Measurements from ENCODE around the gene COPZ2.
A peak's percentile ranks its signal among the peaks of the same experiment; 100 is the strongest.
"Not testable (repeated sequence)": the region's sequence is repeated elsewhere in the genome, so short reads cannot be mapped to it uniquely, and the experiment has no call there.

The COPZ2 gene

DNA sequence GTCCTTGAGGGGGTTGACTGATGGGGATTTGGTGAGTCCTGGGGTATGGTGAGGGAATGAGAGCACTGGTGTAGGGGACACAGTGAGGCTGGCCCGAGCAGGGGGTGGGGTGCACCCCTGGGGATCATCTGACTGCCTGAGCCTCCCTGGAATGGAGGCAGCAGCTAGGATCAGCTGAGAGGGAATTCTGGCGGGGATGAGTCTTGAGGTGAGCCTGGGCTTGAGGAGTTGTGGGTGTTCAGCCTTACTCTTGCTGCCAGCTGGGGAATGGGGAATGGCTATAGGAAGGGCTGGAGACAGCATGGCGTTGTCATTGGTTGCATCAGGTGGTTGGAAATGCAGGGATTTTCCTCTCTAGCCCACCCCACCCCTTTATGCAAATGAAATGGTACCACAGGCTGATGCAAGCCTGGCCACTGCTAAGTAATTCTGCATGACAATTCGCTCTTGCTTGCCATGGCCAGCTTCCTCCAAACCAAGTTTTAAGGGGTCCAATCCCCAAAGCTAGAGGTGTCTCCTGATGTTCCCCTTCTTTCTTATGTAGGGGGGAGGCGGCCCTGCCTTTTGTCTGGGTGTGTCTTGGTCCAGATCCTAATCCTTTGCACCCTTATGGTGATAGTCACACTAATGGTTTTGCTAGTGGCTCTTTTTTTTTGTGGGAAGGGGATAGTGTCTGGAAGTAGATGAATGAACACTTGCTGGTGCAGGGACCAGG lies 18.1 kb upstream of the COPZ2 start:
- DNase-seq: no peak

DNA sequence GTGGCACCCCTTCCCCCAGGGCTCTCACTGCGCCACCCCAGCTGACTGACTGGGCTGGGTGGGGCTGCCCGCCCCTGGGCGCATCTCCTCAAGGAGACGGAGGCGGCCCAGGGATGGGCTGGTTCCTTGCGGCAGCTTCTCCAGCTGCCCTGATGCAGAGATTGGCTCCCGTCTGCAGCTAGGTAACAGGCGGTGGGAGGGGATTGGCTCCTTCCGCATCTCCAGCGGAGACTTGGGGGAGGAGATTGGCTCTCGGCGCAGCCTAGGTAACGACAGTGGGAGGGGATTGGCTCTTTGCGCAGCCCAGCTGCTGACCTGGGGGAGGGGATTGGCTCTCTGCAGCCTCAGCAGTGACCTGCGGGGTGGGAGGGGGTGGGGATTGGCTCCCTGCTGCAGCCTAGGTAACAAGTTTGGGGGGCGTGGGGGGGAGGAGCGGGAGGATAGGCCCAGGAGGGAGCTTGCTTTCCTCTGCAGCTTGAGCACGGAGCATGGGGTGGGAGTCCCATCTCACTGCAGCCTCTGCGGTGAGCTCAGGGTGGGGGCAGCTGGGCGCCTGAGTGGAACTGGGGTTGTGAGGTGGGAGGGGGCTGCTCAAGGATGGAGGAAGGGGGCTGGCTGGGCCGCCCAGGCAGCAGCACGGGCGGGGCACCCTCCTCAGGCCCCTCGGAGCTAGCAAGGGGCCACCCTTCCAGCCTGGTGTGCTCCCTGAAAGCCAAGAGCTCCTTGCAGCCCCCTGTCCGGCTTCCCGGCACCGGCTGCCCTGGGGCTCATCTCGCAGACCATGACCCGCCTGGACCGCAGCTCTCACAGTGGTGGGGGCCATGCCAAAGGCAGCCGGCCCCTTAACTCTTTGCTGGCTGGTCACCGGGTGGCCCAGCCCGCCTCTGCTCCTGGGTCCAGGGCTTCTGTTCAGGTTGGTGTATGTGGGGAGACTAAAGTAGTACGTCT lies 16.9 kb upstream of the COPZ2 start:
- DNase-seq: no peak

DNA sequence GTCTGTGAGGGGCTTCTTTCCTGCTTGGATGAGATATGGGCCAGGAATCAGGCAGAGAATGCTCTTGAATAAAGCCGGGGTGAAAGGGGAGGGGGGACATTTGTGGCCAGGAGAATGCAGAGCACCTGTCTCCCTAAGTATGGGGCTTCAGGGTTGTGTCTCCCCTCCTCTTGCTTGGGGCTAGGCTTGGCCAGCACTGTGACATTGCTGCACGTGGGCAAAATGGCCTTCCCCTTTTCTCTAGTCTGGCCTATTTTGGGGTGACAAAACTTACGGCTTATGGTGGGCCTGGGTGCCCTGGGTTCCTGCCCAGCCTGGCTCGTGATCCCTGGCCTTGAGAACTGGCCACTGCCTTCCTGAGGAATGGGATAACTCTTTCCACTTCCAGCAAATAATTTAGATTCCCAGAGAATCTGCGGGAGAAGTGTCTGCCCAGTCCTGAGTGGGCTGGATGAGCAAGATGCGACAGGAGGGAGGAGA lies 16.2 kb upstream of the COPZ2 start:
- no peak for DNase-seq

DNA sequence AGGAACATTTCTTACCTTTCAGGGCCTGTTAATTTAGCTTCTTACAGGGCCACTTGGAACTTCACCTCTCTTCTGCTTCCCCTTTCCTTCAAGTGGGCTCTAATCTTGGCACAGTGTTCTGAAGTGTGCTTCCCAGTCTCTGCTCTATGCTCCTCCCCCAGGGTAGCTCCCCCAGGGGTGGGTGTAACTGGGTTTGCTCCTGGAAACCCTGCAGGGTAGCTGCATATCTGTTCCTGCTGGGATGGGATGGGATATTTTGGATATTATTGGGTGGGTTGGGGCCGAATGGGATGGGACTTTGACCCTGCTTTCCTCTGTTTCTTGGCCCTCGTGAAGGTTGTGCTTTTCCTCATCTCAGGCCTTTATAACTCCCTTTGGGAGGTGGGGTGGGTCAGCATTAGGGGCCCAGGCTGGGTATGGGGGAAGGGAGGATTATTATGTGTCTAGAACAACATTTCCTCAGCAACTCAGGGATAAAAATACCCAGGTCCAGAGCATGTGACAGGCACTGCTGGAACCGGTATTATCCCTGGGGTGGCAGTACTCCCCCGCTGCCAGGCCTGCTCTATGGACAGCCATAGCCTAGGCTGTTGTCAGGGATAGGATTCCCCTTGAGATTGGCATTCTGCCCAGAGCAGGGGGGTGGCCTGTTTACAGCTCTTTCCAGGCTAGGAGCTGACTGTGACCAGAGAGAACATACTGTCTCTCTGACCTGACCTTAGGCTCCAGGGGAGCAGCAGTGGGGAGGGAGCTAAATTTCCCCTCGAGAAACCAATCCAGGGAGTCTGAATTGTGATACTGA lies 15.6 kb upstream of the COPZ2 start:
- DNase-seq: no peak

DNA sequence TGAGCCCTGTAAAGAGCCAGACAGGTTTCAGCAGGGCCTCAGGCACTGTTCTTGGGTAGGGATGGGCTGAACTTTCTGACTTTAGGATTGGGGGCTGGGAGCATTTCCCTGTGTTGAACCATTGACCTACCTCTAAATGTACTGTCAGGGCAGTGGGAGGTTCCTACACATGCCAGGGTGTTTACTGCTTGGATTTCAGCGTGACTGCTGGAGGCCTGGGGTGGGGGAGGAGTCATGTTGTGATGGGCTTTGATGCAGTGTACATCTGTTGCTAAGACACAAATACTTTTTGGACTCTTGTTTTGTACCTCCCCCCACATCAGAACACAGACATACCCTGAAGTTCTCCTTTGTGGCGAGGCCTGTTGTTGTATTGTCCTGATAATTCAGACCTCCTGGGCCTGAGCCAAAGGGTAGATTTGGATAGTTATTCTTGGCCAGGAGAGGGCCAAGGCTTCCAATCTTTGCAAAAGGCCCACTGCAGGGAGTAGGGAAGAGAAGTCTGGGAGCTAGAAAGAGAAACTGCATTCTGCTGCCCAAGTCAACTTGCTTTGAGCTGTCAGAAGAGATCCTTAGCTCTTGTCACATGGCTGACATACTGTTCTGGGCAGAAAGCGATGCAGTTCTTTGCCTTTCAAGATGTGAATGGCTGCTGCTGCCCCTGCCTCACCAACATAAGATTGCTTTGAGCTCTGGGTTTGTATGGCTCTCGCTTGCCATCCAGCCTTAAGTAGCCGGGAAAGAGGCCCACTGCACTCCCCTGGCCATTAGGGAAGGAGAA lies 14.3 kb upstream of the COPZ2 start:
- DNase-seq: no peak

DNA sequence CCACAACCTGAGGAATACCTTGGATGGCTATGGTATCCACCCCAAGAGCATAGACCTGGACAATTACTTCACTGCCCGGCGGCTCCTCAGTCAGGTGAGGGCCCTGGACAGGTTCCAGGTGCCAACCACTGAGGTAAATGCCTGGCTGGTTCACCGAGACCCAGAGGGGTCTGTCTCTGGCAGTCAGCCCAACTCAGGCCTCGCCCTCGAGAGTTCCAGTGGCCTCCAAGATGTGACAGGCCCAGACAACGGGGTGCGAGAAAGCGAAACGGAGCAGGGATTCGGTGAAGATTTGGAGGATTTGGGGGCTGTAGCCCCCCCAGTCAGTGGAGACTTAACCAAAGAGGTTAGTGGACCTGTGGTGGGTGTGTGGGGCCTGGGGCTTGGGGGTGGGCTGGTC lies 13.7 kb upstream of the COPZ2 start:
- DNase-seq: no peak

DNA sequence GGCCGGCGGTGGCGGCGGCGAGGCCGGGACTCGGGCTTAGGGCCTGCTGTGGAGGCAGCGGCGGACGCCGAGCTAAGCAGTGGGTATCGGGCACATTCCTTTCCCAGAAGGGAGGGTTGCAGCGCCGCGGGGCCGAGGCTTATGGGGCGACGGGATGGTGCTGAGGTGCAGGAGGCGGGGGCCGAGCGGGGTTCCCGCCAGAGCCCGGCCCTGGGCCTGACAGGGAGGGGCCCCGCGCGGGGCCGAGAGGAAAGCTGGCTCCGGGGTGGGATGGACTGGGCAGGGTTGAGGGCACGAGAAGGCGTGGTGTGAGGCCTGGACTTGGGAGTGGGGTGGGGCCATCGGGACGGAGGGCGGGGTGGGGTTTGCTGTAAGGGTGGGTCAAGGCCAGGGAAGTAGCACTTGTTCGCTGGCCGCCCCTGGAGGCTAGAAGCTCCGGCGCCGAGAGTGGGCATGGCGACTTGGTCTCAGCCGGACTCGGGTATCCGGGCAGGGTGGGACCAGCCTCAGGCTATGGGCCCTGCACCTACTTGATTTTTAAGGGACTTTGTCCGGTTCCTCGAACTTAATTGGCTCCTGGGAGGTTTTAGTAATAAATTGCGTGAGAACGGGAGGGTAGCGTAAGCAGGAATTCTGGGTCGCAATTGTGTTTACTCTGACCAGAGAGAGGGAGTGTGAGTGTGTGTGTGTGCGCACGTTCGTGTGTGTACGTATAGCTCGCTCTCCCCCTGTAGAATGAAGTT lies 11.0 kb upstream of the COPZ2 start:
- DNase-seq: peak in 1 of 2 donors; percentile 15

DNA sequence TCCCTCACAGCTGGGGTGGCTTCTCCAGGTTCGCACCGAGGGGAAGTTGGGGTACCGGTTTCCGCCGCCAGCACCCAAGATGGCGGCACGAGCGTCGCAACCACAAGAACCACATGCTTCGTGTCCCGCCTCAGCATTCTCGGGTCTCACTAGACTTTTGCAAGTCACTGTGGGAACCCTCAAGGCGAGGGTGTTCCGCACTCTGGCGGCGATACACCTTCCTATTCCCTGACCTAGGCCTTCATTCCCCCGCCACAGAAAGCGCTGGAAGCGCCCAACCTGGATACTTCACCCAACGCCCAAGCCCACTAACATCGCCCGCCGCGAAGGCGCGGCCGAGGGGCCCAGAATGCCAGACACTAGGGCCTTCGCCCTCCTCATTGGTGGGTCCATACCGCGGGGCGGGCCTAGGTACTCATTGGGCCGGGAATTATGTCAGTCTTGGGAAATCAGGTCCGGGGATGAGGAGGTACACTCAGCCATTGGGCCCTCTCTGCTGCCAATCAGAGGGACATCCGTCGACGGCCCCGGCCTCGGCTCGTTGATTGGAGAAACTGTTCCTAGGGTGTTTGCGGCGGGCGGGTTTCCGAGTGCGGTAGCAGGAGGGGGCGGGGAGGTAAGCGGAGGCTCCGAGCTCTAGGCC lies 10.3 kb upstream of the COPZ2 start, which contains the start of gene NFE2L1:
TSS of gene NFE2L1 (plus strand) at position 619 of the 643 bp plus-strand sequence. CDS start 2,760 bp downstream, outside the sequence.
- DNase-seq: peak; percentile 96 to 98

DNA sequence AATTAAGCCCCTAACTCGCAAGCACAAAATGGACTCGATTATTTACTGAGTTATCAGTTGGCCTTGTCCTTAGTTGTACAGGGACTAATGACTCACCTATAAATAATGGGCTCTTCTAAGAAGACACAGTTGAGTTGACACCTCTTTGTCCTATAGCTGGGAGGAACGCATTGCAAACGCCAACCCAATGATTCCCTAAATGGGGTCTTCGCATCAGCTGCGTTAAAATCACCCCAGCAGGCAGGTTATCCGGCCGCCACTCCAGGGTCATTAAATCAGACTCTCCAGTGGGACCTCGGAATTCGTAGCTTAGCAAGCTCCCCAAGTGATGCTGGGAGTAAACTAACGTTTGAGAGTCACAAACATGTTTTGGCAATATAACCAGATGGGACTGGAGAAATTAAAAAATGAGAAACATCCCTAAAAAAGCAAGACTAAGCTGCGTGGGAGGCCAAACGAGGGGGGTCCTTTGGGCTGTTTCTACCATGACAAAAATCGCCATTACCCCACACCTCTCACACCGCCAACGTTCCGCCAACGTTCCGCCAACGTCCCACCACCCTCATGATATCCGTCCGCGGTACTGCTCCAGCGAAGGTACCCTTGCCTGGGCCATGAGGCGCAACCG lies 9.6 kb upstream of the COPZ2 start:
- DNase-seq: peak in 1 of 2 donors; percentile 9

DNA sequence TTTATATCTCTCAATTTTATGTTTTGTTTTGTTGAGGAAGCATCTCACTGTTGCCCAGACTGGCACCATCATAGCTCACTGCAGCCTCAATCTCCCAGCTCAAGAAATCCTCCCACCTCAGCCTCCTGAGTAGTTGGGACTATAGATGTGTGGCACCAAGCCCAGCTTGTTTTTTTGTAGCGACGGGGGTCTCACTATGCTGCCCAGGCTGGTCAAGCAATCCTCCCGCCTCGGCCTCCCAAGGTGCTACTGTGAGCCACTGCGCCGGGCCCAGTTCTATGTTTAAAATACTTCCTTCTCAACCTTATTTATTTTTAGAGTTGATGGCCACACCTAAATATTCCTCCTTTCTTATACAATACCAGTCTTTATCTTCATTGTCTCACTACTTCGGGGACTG lies 8.7 kb upstream of the COPZ2 start:
- DNase-seq: no peak

DNA sequence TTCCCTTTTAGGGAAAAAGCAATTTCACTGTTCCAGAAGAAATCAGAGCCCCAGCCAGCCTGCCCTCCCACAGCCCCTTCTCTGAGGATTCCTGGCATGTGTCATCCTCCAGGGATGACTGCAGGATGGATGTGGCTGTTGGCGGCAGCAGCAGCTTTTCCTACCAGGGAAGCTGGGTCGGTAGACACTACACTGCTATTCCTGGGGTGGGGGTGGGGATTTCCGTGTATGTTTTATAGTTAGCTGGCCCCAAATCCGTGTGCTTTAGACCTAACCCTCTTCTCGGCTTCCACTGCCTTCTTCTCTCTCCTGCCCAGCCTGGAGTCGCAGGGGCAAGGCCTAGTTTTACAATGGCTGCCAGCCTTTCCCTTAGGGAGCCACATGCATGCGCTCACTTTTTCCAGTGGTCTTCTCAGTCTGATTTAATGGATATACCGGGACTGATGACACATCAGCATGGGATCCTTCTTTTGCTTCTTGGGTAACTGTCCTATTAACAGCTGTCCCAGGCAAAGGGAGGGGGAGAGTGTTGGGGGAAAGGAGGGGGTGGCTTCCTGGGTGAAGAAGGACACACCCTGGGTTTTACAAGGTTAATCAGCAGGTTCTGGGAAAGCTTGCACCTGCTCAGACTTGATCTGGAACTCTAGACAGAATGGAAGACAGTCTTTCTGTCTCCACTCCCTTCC lies 7.9 kb upstream of the COPZ2 start:
- DNase-seq: no peak

DNA sequence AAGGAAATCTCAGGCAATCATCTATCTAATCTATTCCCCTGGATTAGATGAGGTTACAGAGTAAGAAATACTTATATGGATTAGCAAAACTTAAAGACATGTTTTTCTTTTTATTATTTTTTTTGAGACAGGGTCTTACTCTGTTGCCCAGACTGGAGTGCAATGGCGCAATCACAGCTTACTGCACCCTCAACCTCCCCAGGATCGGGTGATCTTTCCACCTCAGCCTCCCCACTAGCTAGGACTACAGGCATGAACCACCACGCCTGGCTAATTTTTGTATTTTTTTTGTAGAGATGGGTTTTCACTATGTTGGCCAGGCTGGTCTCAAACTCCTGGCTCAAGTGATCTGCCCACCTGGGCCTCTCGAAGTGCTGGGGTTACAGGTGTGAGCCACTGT lies 7.3 kb upstream of the COPZ2 start:
- DNase-seq: no peak

DNA sequence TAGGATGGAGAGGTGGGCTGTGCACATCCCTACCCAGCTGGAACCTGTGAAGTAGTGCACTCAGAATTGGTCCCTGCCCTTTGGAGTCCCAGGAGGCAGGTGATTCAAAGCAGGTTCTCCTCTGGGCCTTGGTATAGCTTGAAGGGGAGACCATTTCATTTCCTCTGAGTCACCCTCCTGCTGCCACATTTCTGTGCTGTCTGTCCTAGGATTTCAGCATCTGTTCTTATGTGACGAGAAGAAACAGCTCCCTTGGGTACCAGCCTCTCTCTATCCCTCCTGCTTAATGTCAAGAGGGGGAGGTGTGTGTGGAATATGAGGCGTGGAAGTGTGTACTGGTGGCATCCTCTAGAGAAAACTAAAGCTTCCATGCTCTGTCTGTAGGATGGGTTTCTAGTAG lies 5.6 kb upstream of the COPZ2 start:
- no peak for DNase-seq

DNA sequence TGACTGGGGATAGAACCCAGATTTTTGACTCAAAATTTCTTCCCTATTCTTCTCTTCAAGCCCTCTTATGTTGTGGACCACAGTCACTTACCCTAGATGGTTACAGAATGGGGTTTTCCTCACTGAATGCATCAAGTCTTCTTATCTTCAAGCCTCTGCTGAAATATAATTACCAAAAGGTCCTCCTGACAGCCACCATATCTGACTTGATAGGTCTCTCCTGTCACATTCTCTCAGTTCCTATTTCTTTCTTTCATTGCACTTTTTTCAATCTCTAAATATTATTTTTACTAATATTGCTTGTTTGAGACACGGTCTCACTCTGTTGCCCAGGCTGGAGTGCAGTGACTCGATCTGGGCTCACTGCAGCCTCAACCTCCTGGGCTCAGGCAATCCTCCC lies 1.1 kb upstream of the COPZ2 start:
- no peak for DNase-seq

DNA sequence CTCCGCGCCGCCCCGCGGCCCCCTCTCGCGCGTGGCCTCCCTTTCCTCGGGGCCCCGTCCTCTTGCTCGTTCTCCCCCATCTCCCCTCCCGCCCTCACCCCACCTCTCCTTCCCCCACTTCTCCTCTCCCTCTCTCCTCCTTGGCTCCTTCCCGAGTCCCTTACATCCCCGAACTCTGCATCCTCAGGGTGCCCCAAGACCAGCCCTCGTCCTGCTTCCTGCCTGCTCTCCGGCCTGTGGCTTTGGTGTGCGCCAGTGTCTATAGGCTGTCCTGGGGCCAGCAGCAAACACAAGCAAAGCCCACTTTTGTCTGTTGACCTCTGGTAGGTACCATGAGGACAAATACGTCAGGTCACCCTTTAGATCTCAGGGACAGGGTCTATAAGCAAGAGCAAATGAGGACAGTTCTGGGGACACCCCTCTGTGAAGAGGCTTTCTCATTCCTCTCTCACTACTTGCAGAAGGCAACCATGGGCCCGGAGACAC lies 284 bp upstream of the COPZ2 start:
- no peak for DNase-seq

DNA sequence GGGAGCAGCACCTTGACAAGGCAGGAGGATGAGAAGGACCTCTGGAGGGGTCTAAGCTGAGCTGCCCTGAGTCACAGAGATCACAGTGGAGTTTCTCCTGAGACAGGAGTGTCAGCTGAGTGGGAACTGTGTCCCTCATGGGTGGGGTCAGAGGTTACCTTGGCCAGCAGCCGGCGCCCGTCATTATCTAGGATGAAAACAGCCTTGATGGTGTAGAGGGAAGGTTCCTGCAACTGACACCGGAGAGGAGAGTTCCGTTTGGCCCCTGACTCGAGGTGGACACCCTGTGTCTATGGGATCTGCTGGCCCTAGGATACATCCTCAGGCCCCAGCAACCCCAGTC lies 933 bp downstream of the COPZ2 start:
- no peak for DNase-seq

DNA sequence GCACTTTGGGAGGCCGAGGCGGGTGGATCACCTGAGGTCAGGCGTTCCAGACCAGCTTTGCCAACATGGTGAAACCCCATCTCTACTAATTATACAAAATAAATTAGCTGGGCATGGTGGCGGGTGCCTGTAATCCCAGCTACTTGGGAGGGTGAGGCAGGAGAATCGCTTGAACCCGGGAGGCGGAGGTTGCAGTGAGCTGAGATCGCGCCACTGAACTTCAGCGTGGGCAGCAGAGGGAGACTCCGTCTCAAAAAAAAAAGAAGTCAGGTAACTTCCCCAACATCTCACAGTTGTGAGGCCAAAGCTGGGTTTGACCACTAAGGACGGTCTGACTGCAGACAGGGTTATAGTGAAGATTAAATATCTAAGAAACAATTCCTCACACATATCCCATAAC lies 2.9 kb downstream of the COPZ2 start:
- not testable (repeated sequence) for DNase-seq

DNA sequence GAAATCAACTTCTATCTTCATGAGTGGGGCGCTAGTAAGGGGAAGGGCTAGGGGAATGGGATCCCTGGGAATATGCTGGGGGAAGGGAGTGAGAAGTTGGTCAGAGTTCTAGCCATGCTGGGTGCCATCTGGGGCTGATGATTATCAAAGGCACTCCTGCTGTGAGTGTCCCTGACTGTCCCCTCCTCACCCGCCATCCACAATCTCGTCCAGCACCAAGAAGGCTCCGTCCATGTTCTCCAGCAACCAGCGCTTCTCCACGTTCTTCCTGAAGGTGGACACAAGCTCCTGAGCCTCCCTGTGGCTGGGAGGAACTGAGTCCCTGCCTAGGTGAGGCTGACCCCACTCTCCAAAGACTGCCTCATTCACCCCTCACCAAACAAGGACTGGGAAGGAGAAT lies 5.6 kb downstream of the COPZ2 start:
- DNase-seq: no peak

DNA sequence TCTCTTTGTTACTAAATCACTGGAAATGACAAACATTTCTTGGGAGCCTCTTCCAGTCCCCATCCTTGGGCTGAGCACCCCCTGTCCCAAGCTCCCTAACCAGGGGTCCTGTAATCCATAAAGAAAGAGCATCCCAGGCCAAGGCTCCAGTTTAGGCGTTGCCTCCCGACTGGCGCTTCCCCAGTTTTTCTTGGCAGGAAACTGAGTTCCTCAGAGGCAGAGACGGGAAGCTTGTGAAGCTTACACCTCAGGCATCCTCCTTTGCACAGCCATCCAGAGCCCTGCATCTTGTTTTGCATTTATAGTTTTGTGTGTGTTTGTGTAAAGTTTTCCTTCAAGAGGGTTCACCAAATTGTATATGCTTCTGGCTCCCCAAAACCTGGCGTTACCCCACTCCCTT lies 7.1 kb downstream of the COPZ2 start:
- DNase-seq: no peak

DNA sequence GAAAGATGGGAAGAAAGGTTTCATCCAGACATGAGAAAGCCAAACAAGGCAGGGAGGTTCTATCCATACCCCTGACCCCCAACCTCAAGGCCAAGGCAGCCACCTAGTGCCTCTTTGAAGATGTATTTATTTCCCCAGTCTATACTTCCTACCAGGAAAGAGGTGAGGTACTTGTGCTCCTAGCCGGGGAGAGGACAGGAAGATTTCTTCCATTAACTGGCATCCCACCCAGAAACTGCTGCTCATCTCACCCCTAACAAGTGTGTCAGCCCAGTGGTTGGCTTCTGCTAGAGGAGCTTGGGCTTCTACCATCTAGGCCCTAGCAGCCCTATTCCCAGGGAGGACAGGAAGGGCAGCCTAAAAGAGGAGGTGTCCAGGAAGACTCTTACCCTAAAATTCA lies 8.9 kb downstream of the COPZ2 start:
- DNase-seq: no peak

Measured in activated CD4-positive, alpha-beta T cell treated with anti-CD3 and anti-CD28 coated beads for 4 hours (primary cell).